Fibroblast of pulmonary artery (primary cell): ENCODE results near the gene SOX1.

Source experiments
- DNase-seq: peaks from one replicate; pipeline ENCODE4 v3.0.0-alpha.2; 2010; ENCODE audit warnings: low read depth
- H3K4me3 ChIP-seq: replicated peaks from 2 replicates; pipeline ENCODE4 v1.5.1; 2011; ENCODE audit warnings: low read depth, mild to moderate bottlenecking, control low read depth, low read length, moderate library complexity
- CTCF ChIP-seq: IDR thresholded peaks from 2 replicates; pipeline ENCODE4 v1.5.1; 2011; ENCODE audit warnings: mild to moderate bottlenecking, control low read depth, low read length, inconsistent platforms; ENCODE audit errors: missing control alignments

Gene SOX1

DNA sequence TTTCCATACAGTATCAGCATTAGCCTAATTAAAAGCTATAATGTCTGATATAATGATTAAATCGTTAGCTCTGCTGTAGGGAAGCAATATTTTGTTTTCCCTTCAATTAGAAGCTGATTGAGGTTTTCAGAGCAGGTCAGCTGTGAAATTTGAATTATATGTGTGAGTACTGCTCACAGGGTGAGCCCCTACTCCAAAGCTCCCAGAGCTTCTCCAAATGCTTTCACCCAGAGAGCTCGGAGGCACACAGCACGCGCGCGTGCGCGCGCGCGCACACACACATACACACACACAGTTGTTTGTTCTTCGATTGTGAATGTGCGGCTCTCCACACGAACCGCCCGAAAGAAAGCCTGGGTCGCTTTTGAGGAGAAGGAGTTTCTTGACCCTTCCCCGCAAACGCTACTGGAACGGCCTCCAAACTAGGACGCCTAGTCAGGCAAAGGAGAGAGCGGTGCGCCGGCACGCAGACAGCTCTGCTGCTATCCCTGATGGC, 4.8 kb upstream of the SOX1 start:
- DNase-seq: no peak
- H3K4me3 ChIP-seq: no peak overlapping the region

DNA sequence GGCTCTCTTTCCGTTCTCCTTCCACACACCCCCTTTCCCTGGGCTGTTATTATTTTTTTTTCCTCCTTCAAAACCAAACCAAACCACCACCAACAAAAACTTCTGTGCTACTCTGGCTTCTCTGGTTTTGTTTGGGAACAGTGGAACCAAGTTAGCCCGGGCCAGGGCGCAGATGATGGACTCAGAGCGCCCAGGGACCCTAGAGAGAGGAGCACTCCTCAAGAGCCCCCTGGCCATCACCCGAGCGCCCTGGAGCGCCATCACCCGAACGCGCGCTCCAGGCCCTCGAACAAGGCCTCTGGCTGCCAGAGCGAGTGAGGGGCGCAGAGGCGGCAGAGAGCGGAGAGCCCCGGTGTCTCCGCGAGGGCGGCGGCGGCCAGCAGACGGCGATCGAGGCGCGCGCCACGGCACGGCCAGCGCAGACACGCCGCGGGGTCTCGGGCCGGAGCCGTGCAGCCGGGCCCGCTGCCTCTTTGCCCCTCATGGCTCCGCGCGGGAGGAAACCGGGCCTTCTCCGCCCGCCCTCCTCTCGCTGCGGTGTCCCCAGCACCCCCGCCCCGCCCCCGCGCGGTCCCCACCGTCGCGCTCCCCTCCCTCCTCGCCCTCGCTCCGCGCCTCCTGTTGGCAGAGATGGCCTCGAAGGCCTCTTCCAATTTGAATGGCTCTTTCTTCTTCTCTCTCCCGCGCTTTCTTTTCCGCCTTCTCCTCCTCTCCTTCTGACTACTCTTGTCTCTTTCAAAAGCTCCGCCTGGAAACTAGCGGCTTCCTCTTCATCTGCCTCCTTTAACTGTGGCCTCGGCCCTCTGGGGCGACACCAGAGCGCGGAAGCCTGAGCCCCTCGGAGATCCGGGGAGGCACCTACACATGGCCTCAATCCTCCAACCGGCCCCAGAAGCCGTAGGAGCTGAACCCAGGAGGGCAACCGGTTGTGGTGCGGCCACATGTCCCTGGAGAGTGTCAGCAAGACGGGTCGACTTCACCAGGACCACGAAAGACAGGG, 4.1 kb upstream of the SOX1 start:
- no peak for TF ChIP-seq CTCF
- DNase-seq: no peak
- no peak overlapping the region for H3K4me3 ChIP-seq

More for the DNA sequence above, 4.8 kb upstream of the SOX1 start:
- no peak for TF ChIP-seq CTCF

DNA sequence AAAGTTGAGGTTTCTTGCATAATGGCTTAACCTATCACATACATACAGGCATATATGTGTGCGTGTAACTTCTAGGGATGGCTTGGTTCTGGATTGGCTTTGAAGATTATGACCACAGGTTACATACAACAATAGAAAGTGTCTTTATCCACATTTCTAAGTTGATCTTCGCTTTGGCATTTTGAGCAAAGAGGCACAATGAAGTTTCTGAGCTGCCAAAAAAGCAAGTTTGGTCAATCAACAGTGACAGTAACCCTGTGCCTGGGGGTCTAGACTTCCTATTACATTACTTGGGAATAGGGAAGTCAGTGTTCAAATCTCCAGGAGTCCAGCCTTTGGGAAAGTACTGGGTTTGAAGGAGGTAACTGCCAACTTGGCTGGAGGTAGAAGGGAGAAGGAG, 3.1 kb upstream of the SOX1 start:
- H3K4me3 ChIP-seq: no peak overlapping the region
- DNase-seq: no peak
- no peak for TF ChIP-seq CTCF

DNA sequence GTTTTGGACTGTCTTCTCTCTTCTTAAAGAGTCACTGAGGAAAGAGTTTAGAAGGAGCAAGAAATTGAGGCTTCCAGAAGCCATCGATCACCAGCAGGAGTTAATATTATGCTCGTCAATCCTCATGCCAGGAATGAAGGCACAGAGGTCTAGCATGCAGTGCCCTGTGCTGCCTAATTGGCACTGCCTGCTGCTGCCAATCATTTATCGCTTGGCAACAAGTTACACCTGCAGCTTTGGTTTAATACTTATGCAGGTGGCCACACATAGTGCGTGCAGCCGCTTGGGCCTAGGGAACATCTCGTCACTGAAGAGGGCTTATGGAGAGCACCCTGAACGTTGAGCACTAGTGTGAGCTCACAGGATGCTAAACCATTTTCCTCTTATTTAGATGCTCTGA, 2.7 kb upstream of the SOX1 start:
- no peak for DNase-seq
- no peak for TF ChIP-seq CTCF
- H3K4me3 ChIP-seq: no peak overlapping the region

- TF ChIP-seq CTCF: no peak
- no peak for DNase-seq
- H3K4me3 ChIP-seq: no peak overlapping the region
These were observed 1.5 kb upstream of the SOX1 start for GRCh38 chr13:112065521-112065866.

- no peak for DNase-seq
- no peak for TF ChIP-seq CTCF
- H3K4me3 ChIP-seq: no peak overlapping the region
These were observed 904 bp upstream of the SOX1 start for GRCh38 chr13:112065867-112066623.
